ENCODE results near the gene GJC2. TPM values are rescaled to one million over a fixed set of nuclear protein-coding genes. Genes with fewer than 3 reads are reported as not detected.

Gene GJC2
- total RNA-seq, 2 donors from 2014 or later, result 0.16 to 0.86 TPM

- H3K9me3 Mint-ChIP-seq, result no peaks in the 10 kb centered on the region
- ATAC-seq (no peak), DNase-seq (ENCODE audit: low spot score in 2 of 2) (no peak)
- H3K27ac Mint-ChIP-seq, result no peak within 1 kb of the TSS
- no peaks in the 10 kb centered on the region for H3K36me3 Mint-ChIP-seq
Measured at GRCh38 chr1:228207851-228208821, 58.4 kb downstream of the GJC2 start, which contains the start of gene OBSCN. OBSCN (plus strand) TSS chr1:228208044; CDS start chr1:228211784, 3,740 bp downstream.

GRCh38 chr1:228208831-228209551 lies 59.3 kb downstream of the GJC2 start:
- ATAC-seq, result no peak
- no peak for DNase-seq (ENCODE audit: low spot score in 2 of 2)
- Mint-ChIP-seq H3K27ac (peak overlapping the region in 1 of 2 donors; percentile 36), H3K9me3 (no peaks in the 10 kb centered on the region), H3K36me3 (no peaks in the 10 kb centered on the region)

Other genes with a start within 250 kb of the GJC2 start
- gene WNT9A, start 202.0 kb upstream of the GJC2 start, total RNA-seq, result not detected
- gene WNT3A, start 142.9 kb upstream of the GJC2 start, total RNA-seq, result under 1 TPM in 1 of 2 donors, not detected in 1; 0.08 TPM
- gene ARF1, start 67.2 kb upstream of the GJC2 start, total RNA-seq, result 100 to 1,000 TPM; 308 to 333 TPM
- 10 to 100 TPM; 17.6 to 19.4 TPM for gene C1orf35, start 46.6 kb upstream of the GJC2 start, total RNA-seq
- 10 to 100 TPM; 50.6 to 52.5 TPM for gene MRPL55, start 40.6 kb upstream of the GJC2 start, total RNA-seq
- 100 to 1,000 TPM; 206 to 293 TPM for gene GUK1, start 9.7 kb upstream of the GJC2 start, total RNA-seq
- gene IBA57, start 15.9 kb downstream of the GJC2 start, total RNA-seq, result 10 to 100 TPM in 1 of 2 donors, 1 to 10 TPM in 1; 3.2 to 12.8 TPM
- gene OBSCN, start 58.1 kb downstream of the GJC2 start, total RNA-seq, result 10 to 100 TPM; 20.8 to 37.5 TPM

Measured in activated naive CD4-positive, alpha-beta T cell treated with anti-CD3 and anti-CD28 coated beads, Interleukin-2, amount 50 U/mL, for 72 hours (primary cell).